Osteoblast (primary cell): ENCODE measurements around the gene H3-3A. TPM values are rescaled to one million over a fixed set of nuclear protein-coding genes. Genes with fewer than 3 reads are reported as not detected.

Experiments used
- DNase-seq: peaks from one replicate; pipeline ENCODE4 v3.0.0; 2011; ENCODE audit warnings: low spot score, mixed read lengths; ENCODE audit not compliant: insufficient read length; ENCODE audit errors: missing footprints
- H2AFZ ChIP-seq: 2 replicates; pipeline ENCODE4 v1.6.0; 2011; ENCODE audit warnings: mild to moderate bottlenecking, low read length
- H3K27ac ChIP-seq: 2 replicates; pipeline ENCODE4 v1.5.1; 2011; ENCODE audit warnings: mild to moderate bottlenecking, low read depth, low read length, moderate library complexity
- H3K27me3 ChIP-seq: 2 replicates; pipeline ENCODE4 v1.6.0; 2012; ENCODE audit warnings: mild to moderate bottlenecking, control low read depth, inconsistent platforms, low read length, moderate library complexity; ENCODE audit not compliant: insufficient read depth
- H3K36me3 ChIP-seq: 2 replicates; pipeline ENCODE4 v1.5.1; 2011; ENCODE audit warnings: mild to moderate bottlenecking, low read length, control low read depth, moderate library complexity; ENCODE audit not compliant: insufficient read depth
- H3K4me1 ChIP-seq: 2 replicates; pipeline ENCODE4 v1.5.1; 2011; ENCODE audit warnings: mild to moderate bottlenecking, low read length, control low read depth, moderate library complexity; ENCODE audit not compliant: insufficient read depth
- H3K4me2 ChIP-seq: 2 replicates; pipeline ENCODE4 v1.6.0; 2011; ENCODE audit warnings: mild to moderate bottlenecking, low read length; ENCODE audit not compliant: insufficient read depth
- H3K4me3 ChIP-seq: fragments of 200-600 bp; sonication (generic); 3 replicates; pipeline ENCODE4 v1.5.1; 2012; ENCODE audit warnings: mild to moderate bottlenecking, low read length, inconsistent platforms; ENCODE audit not compliant: insufficient read depth
- H3K79me2 ChIP-seq: 2 replicates; pipeline ENCODE4 v1.6.0; 2012; ENCODE audit warnings: mild to moderate bottlenecking, low read length, control low read depth, inconsistent platforms; ENCODE audit not compliant: insufficient read depth
- H3K9me3 ChIP-seq: 2 replicates; pipeline ENCODE4 v1.5.1; 2011; ENCODE audit warnings: low read depth, low read length, control low read depth
- H4K20me1 ChIP-seq: 2 replicates; pipeline ENCODE4 v1.6.0; 2012; ENCODE audit warnings: mild to moderate bottlenecking, low read length, control low read depth; ENCODE audit not compliant: insufficient read depth
- total RNA-seq: library from RNA; depleted of rRNA; stranded (reverse); fragments of >200 nt; gene quantifications from 2 replicates; pipeline ENCODE4 v1.2.3, GENCODE V29; 2012
- TF ChIP-seq, protein P1 (sequence below): IDR thresholded peaks from 2 replicates; pipeline ENCODE4 v1.5.1; 2011; ENCODE audit warnings: mild to moderate bottlenecking, low read depth, low read length, moderate library complexity; ENCODE audit errors: extremely low read depth

H3-3A gene
- total RNA-seq, 1 donor, result 127 TPM

GRCh38 chr1:226120398-226120797 lies 57.9 kb downstream of the H3-3A start:
- peak; percentile 47 for DNase-seq
- TF ChIP-seq, protein P1, sequence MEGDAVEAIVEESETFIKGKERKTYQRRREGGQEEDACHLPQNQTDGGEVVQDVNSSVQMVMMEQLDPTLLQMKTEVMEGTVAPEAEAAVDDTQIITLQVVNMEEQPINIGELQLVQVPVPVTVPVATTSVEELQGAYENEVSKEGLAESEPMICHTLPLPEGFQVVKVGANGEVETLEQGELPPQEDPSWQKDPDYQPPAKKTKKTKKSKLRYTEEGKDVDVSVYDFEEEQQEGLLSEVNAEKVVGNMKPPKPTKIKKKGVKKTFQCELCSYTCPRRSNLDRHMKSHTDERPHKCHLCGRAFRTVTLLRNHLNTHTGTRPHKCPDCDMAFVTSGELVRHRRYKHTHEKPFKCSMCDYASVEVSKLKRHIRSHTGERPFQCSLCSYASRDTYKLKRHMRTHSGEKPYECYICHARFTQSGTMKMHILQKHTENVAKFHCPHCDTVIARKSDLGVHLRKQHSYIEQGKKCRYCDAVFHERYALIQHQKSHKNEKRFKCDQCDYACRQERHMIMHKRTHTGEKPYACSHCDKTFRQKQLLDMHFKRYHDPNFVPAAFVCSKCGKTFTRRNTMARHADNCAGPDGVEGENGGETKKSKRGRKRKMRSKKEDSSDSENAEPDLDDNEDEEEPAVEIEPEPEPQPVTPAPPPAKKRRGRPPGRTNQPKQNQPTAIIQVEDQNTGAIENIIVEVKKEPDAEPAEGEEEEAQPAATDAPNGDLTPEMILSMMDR, result no peak
- Histone ChIP-seq H2AFZ (no peak overlapping the region), H3K27me3 (no peaks in the 10 kb centered on the region), H4K20me1 (no peaks in the 10 kb centered on the region), H3K4me1 (no peaks in the 10 kb centered on the region), H3K4me3 (no peak overlapping the region), H3K4me2 (no peak overlapping the region), H3K79me2 (no peaks in the 10 kb centered on the region), H3K9me3 (no peaks in the 10 kb centered on the region), H3K27ac (no peak overlapping the region), H3K36me3 (no peaks in the 10 kb centered on the region)

- TF ChIP-seq, protein P1, result no peak
- Histone ChIP-seq H3K27me3 (no peaks in the 10 kb centered on the region), H3K4me3 (peak overlapping the region; percentile 76), H3K4me1 (no peaks in the 10 kb centered on the region), H4K20me1 (no peaks in the 10 kb centered on the region), H3K4me2 (peak overlapping the region; percentile 85), H3K36me3 (no peaks in the 10 kb centered on the region), H3K27ac (no peak overlapping the region), H2AFZ (no peak overlapping the region), H3K9me3 (no peaks in the 10 kb centered on the region), H3K79me2 (no peaks in the 10 kb centered on the region)
- peak; percentile 62 for DNase-seq
These were observed 58.6 kb downstream of the H3-3A start for GRCh38 chr1:226121049-226121586.

Other genes starting within 250 kb of the H3-3A start
- gene TMEM63A, start 180.3 kb upstream of the H3-3A start, total RNA-seq, result 23.2 and 31.5 TPM in 2 replicates
- gene LEFTY1, start 173.6 kb upstream of the H3-3A start, total RNA-seq, result under 0.01 TPM in 1 of 2 replicates, not detected in the other
- gene PYCR2, start 138.5 kb upstream of the H3-3A start, total RNA-seq, result 25.9 and 29.0 TPM in 2 replicates
- not detected in 2 replicates for gene LEFTY2, start 121.5 kb upstream of the H3-3A start, total RNA-seq
- gene SDE2, start 63.4 kb upstream of the H3-3A start, total RNA-seq, result 16.5 and 19.9 TPM in 2 replicates
- gene ACBD3, start 124.0 kb downstream of the H3-3A start, total RNA-seq, result 76.9 and 80.3 TPM in 2 replicates
- gene MIXL1, start 160.9 kb downstream of the H3-3A start, total RNA-seq, result 0.29 TPM in 1 of 2 replicates, not detected in the other
- gene LIN9, start 246.4 kb downstream of the H3-3A start, total RNA-seq, result 2.5 and 3.2 TPM in 2 replicates